Activated CD4-positive, CD25-positive, alpha-beta regulatory T cell treated with anti-CD3 and anti-CD28 coated beads, Interleukin-2, amount 50 U/mL, for 72 hours (primary cell): ENCODE results near the gene FGFR3.

Source experiments
- DNase-seq: peaks from one replicate; pipeline ENCODE4 v3.0.0; 2021

The FGFR3 gene

GRCh38 chr4:1770791-1771231 is 22.3 kb upstream of the FGFR3 start:
- DNase-seq, result no peak

GRCh38 chr4:1771555-1772305 is 21.4 kb upstream of the FGFR3 start:
- no peak for DNase-seq

- DNase-seq, result no peak
Measured at GRCh38 chr4:1772853-1773538, 20.1 kb upstream of the FGFR3 start.

GRCh38 chr4:1773754-1774153 is 19.3 kb upstream of the FGFR3 start:
- DNase-seq, result no peak

GRCh38 chr4:1775731-1776500 is 17.2 kb upstream of the FGFR3 start:
- DNase-seq, result no peak

- DNase-seq, result no peak
Measured at GRCh38 chr4:1776521-1777161, 16.5 kb upstream of the FGFR3 start.

- DNase-seq, result no peak
Measured at GRCh38 chr4:1777822-1778641, 15.1 kb upstream of the FGFR3 start.

GRCh38 chr4:1778642-1779392 is 14.3 kb upstream of the FGFR3 start:
- no peak for DNase-seq

- no peak for DNase-seq
Measured at GRCh38 chr4:1779588-1780382, 13.3 kb upstream of the FGFR3 start.

GRCh38 chr4:1780435-1780834 is 12.7 kb upstream of the FGFR3 start:
- DNase-seq, result no peak

GRCh38 chr4:1783015-1783414 is 10.1 kb upstream of the FGFR3 start:
- DNase-seq, result no peak

- DNase-seq, result no peak
Measured at GRCh38 chr4:1783970-1784369, 9.1 kb upstream of the FGFR3 start.

- no peak for DNase-seq
Measured at GRCh38 chr4:1784395-1784788, 8.7 kb upstream of the FGFR3 start.

- no peak for DNase-seq
Measured at GRCh38 chr4:1784789-1785591, 8.1 kb upstream of the FGFR3 start.

- no peak for DNase-seq
Measured at GRCh38 chr4:1785592-1785991, 7.5 kb upstream of the FGFR3 start.

GRCh38 chr4:1786544-1787362 is 6.3 kb upstream of the FGFR3 start:
- DNase-seq, result no peak

GRCh38 chr4:1787411-1788077 is 5.5 kb upstream of the FGFR3 start:
- DNase-seq, result no peak

- no peak for DNase-seq
Measured at GRCh38 chr4:1788254-1788973, 4.7 kb upstream of the FGFR3 start.
